Esophagus squamous epithelium (tissue), 5 donors: Measurements from ENCODE around the gene GLT8D1. TPM values are rescaled to one million over a fixed set of nuclear protein-coding genes. Genes with fewer than 3 reads are reported as not detected.
A peak's percentile ranks its signal among the peaks of the same experiment; 100 is the strongest.

ENCODE experiments used
- DNase-seq: peaks from one replicate; lab custom pipeline; 2025; lab: John Stamatoyannopoulos, UW
- H3K27ac ChIP-seq, 4 donors: fragments of 200-600 bp; sonication (generic); one replicate each; pipeline ENCODE4 v1.5.1; 2016 to 2019; ENCODE audit warnings: mild to moderate bottlenecking in 1 of 4
- H3K27me3 ChIP-seq, 4 donors: fragments of 200-600 bp; sonication (generic); 1 replicate in 3 of 4; 2 replicates in 1 of 4; pipeline versions ENCODE4 v1.5.1 to v1.6.0; 2017 to 2021; ENCODE audit warnings: antibody characterized with exemption in 1 of 4
- H3K36me3 ChIP-seq, 3 donors: fragments of 200-600 bp; sonication (generic); one replicate each; pipeline ENCODE4 v1.5.1; 2016 to 2019
- H3K4me1 ChIP-seq, 3 donors: fragments of 200-600 bp; sonication (generic); one replicate each; pipeline ENCODE4 v1.5.1; 2017 to 2019
- H3K4me3 ChIP-seq, 4 donors: fragments of 200-600 bp; sonication (generic); 1 replicate in 3 of 4; 2 replicates in 1 of 4; pipeline ENCODE4 v1.5.1; 2016 to 2019; ENCODE audit warnings: mild to moderate bottlenecking in 2 of 4, moderate library complexity in 1 of 4
- H3K9me3 ChIP-seq, 3 donors: fragments of 200-600 bp; sonication (generic); one replicate each; pipeline ENCODE4 v1.5.1; 2016 to 2019
- CTCF ChIP-seq, 6 experiments: fragments of 450-650 bp in 4 of 6; fragments of 200-600 bp in 2 of 6; sonication (generic) in 2 of 6; IDR thresholded peaks; one replicate each; pipeline ENCODE4 v1.5.1; 2016 to 2019; ENCODE audit warnings: antibody characterized with exemption in 6 of 6, mild to moderate bottlenecking in 4 of 6, moderate library complexity in 4 of 6
- POLR2A ChIP-seq, 4 donors: fragments of 450-650 bp; IDR thresholded peaks; one replicate each; pipeline ENCODE4 v1.6.1; 2017; ENCODE audit warnings: antibody characterized with exemption in 4 of 4, mild to moderate bottlenecking in 4 of 4, moderate library complexity in 3 of 4
- WGBS, 2 donors: methylation state at CpG; one replicate each; pipeline ENCODE4 v1.1.5; 2018; 5-methylcytosine and 5-hydroxymethylcytosine counted together
- intact Hi-C: fragments of 100-400 bp; cut with DNase I; formaldehyde crosslinking; loops from one replicate; pipeline ENCODE4 v1.15.0; 2022
- total RNA-seq, 4 donors: library from RNA; depleted of rRNA; stranded (reverse); fragments of >200 nt; gene quantifications; one replicate each; pipeline ENCODE4 v1.1.0, GENCODE V29; 2016
- donor health status: DM: yes; HTN: yes; CAD: no.

The GLT8D1 gene
- 10 to 100 TPM; 10.6 to 34.7 (median 26.0) TPM for total RNA-seq

DNA sequence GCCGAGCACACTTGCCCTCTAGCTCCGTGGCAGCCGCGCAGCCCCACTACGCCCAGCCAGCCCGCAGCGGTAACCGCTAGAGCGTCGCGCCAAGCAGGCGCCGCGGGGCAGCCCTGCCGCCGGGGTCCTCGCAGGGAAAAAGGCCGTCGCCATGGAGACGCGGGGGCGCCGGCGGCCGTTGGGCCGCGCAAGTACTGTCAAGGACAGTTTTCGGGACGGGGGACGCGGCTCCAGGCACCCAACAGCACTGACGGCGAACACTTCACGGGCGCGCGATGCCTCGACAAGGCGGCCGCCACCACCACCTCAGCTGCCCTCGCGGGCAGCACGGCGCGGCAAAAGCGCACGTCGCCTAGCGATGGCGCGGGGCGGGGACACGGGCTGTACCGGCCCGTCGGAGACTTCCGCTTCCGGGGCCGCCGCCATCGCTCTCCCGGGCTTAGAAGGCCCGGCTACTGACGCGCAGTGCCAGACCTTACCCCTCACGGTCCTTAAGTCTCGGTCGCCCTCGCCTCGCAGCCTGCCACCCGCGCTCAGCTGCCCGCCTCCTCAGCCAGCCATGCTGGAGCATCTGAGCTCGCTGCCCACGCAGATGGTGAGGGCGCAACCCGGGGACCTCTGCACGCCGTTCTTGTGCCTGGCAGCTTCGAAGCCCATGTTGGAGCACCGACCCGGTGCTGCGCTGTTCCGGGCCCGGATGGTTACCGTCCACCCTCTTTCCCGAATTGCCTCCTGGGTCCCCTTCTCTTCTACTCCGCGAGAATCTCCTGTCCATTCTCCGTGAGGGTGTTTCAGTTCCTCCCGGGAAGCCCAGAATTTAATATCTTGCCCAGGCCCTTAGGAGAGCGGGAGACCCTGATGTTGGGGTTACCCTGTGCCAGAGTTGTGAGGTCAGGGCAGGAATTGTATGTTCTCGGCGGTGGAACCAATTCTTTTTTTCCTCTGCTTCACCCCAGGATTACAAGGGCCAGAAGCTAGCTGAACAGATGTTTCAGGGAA is at the start of gene GLT8D1, which contains the start of gene SPCS1:
TSS of gene GLT8D1 (minus strand) at position 104 of the 999 bp plus-strand sequence. CDS start 5,331 bp downstream, outside the sequence.
TSS of gene SPCS1 (plus strand) at position 419 of the 999 bp plus-strand sequence. CDS start at position 560, 141 bp downstream.
- Histone ChIP-seq H3K4me1 (peaks cover 19 to 48% (median 24%) of the 10 kb centered on the region in 3 donors), H3K4me3 (peak within 1 kb of the TSS; percentile 75 to 91 (median 80)), H3K36me3 (peaks cover 0 to 28% (median 0%) of the 10 kb centered on the region in 3 donors), H3K27me3 (no peaks in the 10 kb centered on the region), H3K9me3 (no peaks in the 10 kb centered on the region), H3K27ac (peak within 1 kb of the TSS; percentile 84 to 96 (median 89))
- WGBS, 2 donors = 0 to 1% methylated on average over 34 to 39 of the region's 94 CpGs
- intact Hi-C loops = no loop called here
- peak; percentile 45 for DNase-seq
- TF ChIP-seq CTCF (IDR thresholded peaks at IDR 0.05) = peak in 1 of 6 experiments; percentile 19
- peak in 2 of 4 donors; percentile 52 to 69 for TF ChIP-seq POLR2A (IDR thresholded peaks at IDR 0.05)

DNA sequence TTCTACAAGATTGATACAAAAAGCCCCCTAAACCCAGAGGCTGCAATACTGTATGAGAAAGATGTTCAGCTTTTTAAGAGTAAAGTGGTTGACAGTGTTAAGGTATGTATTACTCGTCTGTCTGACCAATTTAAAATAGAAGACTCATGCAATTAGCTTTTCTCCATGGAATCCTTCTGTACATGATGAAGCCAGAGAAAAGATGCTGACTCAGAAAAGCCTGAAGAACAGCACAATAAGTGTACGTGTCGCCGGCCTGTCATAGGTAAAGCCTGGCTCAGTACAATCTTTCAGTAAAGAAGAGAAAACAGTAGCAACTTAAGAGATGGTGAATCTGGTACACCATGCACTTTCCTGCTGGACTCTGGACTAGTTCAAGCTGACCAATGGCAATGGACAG is 48.8 kb upstream of the GLT8D1 start:
- Histone ChIP-seq H3K4me3 (no peak overlapping the region), H3K27me3 (no peaks in the 10 kb centered on the region), H3K36me3 (peaks cover 4 to 98% (median 14%) of the 10 kb centered on the region in 3 donors), H3K9me3 (no peaks in the 10 kb centered on the region), H3K27ac (no peak overlapping the region), H3K4me1 (no peaks in the 10 kb centered on the region)
- no peak for DNase-seq
- no peak for TF ChIP-seq CTCF (IDR thresholded peaks at IDR 0.05)
- no peak for TF ChIP-seq POLR2A (IDR thresholded peaks at IDR 0.05)
- intact Hi-C loops = no loop called here
- 76 to 83% methylated on average over 4 of the region's 4 CpGs for WGBS, 2 donors

GRCh38 chr3:52752045-52752660 is 46.6 kb upstream of the GLT8D1 start:
- H3K27ac ChIP-seq = no peak overlapping the region
- H3K9me3 ChIP-seq = no peaks in the 10 kb centered on the region
- TF ChIP-seq CTCF (IDR thresholded peaks at IDR 0.05) (no peak), POLR2A (IDR thresholded peaks at IDR 0.05) (no peak)
- intact Hi-C loops = no loop called here
- H3K36me3 ChIP-seq = peaks cover 4 to 98% (median 18%) of the 10 kb centered on the region in 3 donors
- 77 to 83% methylated on average over 3 of the region's 3 CpGs for WGBS, 2 donors
- no peaks in the 10 kb centered on the region for H3K27me3 ChIP-seq
- no peaks in the 10 kb centered on the region for H3K4me1 ChIP-seq
- no peak for DNase-seq
- no peak overlapping the region for H3K4me3 ChIP-seq

DNA sequence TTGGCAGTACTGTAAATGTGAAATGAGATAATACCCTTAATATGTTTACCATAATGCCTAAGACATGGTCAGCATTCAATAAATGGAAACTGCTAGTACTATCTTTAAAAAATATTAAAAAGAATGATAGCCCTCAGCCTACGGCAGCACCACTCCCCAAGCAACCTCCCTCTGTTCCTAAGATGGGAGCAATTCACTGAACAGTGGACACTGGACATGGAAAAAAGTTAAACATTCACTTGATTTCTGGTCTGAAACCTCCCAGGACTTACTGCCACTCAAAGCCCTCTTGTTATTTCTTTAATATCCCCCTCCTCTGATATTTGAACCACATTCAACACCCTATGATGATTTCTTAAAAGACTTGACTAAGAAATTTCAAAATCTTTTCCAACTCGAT is 38.1 kb upstream of the GLT8D1 start:
- TF ChIP-seq POLR2A (IDR thresholded peaks at IDR 0.05) (no peak), CTCF (IDR thresholded peaks at IDR 0.05) (no peak)
- H3K27me3 ChIP-seq = no peaks in the 10 kb centered on the region
- H3K4me1 ChIP-seq = no peaks in the 10 kb centered on the region
- H3K27ac ChIP-seq = no peak overlapping the region
- no peak for DNase-seq
- intact Hi-C loops = loop anchor here (10.0 kb wide), 1 partner anchor 331 kb away; no protein-coding TSS in a partner anchor
- 82 to 84% methylated on average over 2 of the region's 2 CpGs for WGBS, 2 donors
- peaks cover 10 to 100% (median 38%) of the 10 kb centered on the region in 3 donors for H3K36me3 ChIP-seq
- H3K9me3 ChIP-seq = no peaks in the 10 kb centered on the region
- H3K4me3 ChIP-seq = no peak overlapping the region
